Right hindlimb (tissue), 1 donor: ENCODE data around the gene NACC2.
"Not testable (repeated sequence)": the region's sequence is repeated elsewhere in the genome, so short reads cannot be mapped to it uniquely, and the experiment has no call there.

Source experiments
- DNase-seq: peaks from one replicate; pipeline ENCODE4 v3.0.0-alpha.2; 2018

NACC2 gene

DNA sequence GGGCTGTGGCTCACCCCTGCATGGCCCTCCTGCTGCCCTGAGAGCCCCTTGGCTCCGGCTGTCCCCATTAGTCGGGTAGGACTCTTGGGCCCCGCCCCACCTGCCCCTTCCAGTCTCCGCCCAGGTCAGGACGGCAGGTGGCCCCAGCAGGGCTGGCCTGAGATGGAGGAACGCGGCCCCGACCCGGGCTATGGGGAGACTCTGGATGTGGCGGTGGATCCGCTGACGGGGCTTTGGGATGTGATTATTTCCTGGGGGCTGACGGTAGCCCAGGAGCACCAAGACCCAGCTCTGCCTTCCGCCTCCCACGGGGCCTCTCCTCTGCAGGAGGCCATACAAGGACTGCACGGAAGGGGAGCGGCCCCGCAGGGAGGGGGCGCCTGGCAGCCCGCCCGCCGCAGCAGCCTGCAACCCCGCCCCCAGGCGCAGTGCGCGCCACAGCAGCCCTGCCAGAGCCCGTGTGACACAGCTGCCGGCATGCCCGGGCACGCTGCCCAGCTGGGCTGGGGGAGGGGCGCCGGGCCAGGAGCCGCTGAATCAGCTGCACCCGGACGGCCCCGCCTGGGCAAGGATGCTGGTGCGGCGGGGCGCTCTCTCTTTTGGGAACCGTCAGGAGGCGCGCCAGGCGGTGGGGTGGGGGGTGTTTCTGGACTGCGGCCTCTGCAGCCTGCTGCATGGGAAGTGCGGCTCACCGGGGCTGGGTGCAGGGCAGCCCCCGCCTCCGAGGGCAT is 14.4 kb upstream of the NACC2 start:
- peak; percentile 94 for DNase-seq

DNA sequence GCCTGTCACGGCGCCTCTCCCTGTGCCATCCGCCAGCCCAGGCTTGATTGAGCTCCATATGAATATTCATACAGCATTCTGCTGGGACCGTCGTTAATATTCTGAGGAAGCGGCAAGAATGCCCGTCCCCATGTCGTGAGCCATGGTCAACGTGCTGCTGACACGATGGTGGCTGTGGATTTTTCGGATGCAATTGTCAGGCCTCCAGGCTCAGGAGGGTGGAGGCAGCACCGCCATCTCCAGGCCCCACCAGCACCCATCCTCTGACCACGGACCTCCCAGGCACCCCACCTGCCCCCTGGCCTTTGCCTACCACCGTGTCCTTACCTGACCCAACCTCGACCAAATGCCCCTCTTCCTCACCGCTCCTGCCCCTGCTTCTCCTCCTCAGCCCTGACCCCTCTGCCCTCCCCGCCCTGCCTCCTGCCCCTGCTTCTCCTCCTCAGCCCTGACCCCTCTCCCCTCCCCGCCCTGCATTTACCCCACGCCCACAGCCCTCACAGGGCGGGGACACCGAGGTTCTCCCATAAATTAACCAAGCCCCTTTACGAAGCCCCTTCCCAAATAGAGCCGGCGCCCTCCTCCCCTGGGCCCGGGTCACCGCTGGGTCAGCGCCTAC is 13.7 kb upstream of the NACC2 start:
- no peak for DNase-seq

DNA sequence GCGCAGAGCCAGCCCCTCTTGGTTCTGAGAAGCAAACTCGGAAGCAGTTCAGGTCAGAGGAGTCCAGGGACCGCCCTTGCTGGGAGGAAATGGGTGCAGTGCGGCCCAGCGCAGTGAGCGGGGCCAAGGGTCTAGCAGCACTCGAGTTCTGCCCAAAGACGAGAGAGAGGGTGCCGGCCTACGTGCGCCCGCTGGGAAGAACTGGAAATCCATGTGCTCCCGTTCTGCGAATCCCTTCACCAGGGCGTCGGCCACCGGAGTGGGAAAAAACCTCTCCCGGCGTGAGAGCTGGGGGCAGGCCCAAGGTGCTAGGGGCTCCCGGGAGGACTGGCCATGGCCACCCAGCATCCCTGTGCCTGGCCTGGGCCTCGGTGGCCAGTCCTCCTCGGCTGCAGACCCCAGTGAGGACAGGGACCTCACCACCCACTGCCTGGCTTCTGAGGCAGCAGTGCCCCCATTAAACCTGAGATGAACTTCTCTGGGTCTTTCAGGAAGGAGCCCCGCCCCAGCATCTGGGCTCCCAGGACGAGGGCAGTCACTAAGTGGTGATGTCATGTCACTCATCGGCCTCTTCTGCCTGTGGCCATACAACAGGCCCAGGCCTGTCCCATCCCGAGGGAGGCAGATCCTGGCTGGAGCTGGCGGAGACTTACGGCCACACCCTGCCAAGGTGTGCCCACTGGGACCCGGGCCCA is 13.0 kb upstream of the NACC2 start:
- no peak for DNase-seq

DNA sequence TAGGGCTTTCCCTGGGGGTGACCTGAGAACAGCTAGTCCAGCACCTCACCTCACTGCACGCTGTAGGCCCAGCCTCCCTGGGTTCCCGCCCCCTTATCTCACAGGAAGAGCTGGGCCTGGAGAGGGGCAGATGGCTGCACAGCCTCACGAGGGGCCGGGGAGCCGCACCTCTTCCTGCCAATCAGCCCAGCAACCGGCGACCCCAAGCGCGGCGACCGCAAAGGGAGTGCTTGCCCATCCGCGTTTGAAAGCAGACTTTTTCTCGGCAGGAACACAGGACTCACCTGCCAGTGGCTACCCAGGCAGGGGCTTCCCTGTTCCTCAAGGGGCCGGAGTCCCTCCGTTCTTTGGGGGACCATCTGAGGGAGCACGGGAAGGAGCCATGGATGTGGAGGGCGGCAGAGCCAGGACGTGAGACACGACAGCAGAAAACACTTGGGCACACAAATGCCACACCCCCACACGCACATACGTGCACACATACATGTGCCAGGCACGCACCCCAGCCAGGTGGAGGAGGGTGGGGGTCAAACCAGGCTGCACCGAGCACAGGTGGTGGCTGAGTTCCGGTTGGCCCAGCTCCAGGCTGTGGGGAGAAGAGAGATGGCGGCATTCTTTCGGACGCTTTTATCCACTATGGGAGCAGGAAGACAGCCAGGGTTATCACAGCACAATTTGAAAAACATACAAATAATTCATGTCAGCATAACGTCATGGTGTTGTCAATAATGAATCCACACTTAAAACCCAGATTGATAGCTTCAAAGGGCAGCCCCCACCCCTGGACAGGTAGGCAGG is 12.3 kb upstream of the NACC2 start:
- DNase-seq, result no peak

DNA sequence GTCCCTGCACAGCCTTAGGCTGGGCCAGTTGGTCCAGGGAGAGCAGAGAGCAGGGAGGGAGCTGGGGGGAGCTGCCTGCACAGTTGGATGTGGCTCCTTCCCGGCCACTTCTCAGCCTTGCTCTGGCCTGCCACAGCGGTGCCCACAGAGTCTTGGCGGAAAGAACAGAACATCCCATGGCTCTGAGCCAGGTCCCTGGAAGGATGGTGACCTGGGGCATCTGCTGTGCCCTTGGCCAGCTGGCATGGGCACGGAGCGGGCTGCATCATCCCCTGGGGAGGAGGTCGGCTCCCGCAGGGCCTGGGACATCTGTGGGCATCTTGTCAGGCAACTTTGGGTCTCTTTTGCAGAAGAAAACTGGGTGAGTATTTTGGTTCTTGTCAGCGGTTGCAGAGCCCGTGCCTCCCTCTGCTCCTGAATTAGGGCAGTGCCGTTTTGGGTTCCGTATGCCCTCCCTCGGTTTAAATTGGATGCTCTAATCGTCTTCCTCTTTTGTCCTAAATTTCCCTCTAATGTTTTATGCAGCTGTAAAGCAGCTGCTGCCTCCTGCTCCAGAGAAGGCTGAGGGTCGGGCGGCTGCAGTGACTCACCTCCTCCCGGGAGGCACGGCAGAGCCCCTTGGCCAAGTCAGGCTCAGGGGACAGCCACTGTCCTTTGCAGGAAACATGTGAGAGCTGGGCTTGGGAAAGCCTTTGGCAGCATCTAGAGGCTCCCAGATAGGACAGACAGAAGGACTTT is 10.5 kb upstream of the NACC2 start:
- DNase-seq, result peak; percentile 76

DNA sequence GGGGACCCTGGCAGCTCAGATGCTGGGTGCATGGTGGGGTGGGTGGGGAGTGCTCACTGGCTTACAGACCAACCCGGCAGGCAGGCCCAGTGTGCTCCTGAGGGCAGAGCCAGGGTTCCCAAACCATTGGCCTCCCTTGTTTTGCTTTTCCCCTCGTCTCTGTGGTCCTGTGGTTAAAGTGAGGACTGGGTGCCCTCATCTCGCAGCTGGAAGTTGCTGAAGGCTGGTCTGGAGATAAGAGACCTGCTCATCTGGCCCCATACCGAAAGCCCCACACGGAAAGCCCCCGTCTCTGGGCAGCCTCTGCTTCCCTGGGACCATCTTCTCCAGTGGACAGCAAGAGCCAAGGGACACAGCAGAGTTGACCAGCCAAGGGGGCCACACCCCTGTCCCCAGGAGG is 9.8 kb upstream of the NACC2 start:
- no peak for DNase-seq

DNA sequence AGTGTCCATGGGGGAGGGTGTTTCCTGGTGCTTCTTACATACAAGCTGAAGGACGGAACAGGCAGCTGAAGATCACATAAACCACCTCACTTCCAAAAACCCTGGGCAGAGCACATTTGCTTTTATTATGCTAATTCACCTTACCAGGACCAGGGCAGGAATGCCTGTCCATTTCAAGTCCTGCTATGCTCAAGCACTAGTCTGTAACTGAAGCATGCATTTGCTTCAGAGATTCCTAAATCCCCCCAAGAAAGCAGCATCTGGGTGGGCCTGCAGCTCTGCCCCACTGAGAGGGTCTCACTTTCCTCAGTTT is 9.4 kb upstream of the NACC2 start:
- no peak for DNase-seq

DNA sequence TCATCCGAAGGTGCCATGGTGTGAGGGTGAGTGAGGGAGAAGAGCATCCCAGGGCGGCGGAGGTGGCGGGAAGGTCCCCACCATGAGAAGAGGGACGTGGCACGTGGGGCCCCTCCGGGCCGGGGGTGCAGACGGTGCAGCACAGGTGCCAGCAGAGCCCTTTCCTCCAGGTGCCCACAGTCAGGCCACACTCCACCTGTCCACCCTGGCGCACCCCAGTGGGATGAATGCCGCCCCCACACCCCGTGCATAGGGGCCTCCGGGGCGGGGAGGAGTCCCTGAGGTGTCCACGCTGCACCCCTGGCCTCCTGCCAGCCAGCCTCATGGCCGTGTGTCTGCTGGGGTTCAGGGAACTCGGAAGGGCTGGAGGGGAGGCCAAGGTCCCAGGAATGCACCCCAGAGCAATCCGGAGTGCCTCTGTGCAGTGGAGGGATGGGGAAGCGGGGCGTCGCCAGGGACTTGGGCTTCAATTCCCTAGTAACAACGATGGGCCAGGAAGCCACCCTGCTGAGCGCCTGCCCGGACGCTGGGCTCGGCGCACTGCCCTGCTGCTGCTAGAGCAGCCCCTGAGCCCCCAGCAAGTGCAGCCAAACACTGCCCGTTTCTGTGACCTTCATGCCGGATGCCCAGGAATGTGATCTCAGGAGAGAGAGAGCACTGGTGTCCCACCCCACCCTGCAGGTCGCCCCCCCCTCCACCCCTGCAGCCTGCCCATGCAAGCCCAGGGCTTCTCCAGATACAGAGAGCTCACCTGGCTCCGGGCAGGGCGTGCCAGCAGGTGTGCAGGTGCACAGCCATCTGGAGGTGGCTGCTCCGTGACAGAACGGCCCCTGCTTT is 8.8 kb upstream of the NACC2 start:
- DNase-seq, result no peak

DNA sequence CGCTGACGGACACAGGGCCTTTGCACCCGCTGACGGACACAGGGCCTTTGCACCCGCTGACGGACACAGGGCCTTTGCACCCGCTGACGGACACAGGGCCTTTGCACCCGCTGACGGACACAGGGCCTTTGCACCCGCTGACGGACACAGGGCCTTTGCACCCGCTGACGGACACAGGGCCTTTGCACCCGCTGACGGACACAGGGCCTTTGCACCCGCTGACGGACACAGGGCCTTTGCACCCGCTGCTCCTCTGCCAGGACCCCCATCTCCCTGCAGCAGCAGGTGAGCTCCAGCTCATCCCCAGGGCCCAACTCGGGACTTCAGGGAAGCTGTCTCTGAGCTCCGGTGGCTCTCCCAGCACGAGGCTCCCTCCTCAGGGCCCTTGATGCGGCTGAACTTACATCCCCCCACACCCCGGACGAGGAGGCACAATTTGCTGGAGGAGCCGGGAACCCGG is 6.6 kb upstream of the NACC2 start:
- DNase-seq, result not testable (repeated sequence)

DNA sequence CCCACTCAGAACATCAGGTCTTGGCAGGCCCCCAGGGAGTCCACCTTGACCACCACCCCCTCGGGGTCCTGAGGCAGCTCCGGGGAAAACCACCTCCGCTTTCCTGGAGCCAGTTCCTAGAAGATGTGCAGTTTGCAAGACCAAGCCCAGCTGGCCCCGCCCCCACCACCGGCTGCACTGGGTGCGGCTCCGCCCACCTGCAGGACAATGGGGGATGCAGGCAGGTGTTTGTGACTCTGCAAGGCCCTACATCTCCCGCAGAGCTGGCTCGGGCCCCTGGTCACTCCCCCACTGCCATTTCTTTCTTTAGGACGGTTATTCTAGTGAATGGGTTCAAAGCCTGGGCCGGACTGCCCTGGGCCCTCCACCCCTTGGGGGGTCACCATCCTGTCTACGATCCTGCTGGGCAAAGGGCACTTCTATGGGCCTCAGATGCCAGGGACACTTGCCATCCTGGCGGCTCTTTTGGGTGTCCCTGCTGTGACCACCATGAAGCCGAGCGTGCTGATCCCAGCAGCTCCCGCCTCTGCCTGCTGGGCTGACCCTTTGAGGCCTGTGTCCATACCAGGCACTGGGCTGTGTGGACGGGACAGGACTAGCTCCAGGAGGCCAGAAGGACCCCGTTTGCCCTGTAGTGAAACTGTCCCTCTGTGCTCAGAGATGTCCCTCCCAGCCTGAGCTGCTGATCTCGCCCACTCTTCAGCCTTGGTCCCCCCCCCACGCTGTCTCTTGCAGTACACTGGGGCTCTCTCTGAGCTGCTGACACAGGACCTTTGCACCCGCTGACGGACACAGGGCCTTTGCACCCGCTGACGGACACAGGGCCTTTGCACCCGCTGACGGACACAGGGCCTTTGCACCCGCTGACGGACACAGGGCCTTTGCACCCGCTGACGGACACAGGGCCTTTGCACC is 5.9 kb upstream of the NACC2 start:
- no peak for DNase-seq

DNA sequence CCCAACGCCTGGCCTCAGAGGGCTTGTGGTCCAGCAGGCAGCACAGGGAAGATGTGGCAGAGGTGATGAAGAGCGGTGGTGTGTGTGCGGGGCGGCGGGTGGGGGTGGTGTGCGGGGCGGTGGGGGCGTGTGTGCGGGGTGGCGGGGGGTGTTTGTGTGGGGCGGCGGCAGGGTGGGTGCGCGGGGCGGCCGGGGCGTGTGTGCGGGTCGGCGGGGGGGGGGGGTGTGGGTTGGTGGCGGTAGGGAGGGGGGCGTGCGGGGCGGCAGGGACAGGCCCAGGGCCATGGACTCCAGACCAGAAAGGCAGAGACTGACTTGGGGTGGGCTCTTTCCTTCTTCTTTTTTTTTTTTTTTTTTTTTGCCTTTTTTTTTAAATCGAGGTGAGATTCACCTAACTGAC is 4.5 kb upstream of the NACC2 start:
- no peak for DNase-seq

DNA sequence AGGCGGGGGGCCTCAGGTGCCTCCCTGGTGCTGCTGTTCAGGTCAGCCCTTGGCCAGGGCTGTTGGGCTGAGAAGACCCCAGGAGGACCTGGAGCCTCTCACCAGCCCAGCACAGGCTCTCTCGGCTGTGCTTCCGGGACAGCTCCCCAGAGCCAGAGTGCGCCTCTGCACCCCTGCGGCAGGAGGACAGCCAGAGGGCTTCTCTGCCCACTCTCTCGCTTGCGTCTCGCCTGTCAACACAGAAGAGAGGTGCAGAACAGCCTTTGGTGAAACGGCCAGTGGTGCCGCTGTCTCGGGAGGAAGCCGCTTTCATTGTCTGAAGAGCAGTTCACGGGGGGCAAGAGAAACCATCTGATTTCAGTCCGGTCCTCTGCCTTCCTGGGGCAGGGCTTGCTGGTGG is 3.8 kb upstream of the NACC2 start:
- no peak for DNase-seq

DNA sequence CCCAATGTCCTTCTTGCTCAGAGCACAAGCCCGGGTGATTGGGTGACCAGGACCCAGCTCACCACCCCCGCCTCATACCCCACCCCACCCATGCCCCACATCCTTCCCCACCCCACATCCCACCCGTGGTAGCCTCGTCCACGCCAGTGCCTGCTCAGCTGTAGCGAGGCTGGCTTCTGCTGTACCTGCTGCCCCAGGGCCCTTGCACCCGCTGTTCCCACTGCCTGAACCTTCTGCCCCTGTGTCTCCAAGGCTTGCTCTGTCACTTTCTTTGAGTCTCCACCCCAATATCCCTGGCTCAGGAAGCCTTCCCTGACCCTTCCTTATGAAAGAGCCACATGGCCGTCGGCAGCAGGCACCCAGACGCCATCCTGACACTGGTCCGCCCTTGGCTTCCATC is 3.1 kb upstream of the NACC2 start:
- DNase-seq, result no peak

DNA sequence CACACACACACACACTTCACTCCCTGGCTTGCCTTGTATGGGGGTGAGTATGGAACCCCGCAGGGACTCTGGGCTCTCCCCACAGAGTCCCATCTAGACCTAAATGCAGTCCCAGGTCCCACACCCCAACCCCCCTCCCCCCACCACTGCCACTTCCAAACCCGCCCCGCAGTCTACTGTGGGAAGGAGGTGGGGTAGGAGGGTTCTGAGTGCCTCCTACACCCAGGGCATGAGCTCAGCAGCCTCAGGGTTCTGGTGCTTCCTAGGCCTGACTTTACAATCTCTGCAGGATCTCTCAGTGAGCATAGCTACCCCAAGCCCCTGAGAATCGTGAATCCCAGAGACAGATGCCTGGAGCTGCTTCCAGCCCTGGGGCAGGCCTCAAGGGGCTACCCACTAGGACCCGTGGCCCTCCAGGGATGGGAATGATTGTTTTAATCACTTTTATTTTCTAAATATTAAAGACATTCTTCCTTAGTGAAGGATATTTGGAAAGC is 1.5 kb upstream of the NACC2 start:
- no peak for DNase-seq

DNA sequence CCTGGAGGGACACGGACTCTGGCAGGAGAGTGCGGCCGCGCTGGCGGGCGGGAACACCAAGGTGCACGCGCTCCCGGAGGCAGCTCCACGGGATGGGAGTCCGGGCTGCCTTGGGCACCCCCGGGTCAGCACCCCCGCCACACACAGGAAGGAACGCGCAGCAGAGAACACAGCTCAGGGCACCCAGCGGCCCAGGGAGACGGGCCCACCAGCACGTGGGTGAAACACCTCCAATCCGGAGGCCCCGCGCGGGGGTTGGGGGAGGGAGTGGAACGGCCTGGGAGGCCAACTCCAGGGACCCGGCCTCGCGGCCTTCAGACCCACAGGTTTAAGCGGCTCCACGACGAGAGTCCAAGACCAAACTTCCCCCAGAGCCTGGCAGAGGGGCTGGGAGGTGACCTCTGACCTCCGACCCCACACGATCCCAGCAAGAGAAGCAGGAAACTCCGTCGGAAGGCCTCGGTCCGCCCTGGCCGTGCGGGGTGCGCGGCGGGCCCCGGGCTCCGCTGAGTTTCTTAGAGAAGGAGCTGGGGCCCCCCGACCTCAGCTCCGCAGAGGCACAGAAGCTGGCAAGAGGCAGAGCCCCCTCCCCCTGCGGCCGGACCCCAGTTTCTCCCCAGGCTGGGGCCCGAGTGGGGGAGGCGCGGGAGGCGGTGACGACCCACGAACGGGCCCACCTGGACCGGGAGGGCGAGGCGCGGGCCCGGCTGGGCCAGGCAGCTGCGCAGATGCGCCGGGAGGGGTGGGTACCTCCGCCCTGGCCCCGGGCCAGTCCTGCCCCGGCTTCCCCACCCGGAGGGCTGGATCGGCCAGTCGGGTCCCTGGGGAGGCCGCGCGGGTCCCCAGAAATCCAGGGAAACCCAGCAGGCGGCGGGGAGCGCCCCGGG is 851 bp downstream of the NACC2 start:
- no peak for DNase-seq

DNA sequence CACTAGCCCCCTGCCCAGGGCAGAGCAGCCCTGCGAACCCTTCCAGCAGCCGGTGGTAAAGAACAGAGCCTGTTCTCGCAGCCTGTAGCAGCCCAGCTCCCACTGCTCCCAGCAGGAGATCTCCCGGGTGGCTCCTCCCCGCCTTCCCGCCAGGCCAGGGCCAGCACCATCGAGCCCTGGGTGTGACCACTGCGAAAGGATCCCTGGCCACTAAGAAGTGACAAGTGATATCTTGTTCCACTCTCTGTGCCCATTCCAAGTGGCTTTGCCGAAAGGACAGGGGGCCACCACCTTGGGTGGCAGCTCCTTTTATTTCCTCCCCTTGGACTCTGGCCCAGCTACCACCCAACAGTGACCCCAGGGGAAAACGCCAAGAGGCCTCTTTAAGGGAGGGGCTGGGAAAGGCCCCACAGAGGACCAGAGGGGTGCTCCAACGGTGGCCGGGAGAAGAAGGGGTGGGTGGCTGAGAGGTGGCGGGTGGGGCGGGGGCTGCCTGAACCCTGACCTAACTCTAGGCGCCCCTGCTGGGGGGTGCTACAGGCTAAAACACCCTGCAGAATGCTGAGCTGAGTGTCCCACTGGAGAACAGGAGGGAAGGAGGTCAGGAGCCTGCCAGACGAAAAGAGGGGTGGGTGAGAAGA is 1.6 kb downstream of the NACC2 start:
- DNase-seq, result no peak

DNA sequence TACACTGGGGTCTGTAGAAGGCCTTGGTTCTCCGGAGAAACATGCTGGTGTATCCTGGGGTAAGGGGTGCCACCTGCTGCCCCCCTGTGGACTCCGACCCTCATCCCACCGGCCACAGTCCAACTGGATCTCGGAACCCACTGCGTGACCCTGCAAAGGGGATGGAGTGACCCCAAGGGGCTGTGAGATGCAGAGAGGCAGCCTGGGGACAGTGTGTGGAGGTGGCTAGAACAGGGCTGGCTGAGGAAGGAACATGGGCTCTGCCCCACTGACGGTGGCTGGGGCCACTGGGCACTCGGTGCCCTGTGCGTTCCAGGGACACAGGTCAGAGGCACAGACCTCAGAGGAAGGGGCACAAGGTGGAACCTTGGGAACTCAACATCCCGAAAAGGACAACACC is 2.3 kb downstream of the NACC2 start:
- no peak for DNase-seq

DNA sequence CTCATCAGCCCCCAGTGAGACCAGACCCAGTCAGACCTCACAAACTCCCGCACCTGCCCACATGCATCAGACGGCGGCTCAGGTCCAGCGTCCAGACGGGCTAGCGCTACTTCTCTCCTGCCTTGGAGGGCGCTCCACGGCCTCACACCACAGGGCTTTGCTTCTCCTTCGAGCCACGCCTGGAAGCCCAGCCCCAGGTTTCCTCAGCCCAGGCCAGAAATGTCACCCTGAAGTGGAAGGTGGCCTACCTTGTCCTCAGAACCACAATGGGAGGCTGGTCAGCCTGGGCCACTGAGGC is 2.8 kb downstream of the NACC2 start:
- DNase-seq, result no peak
